ENCODE results near the gene FANCL.
"Not testable (repeated sequence)": the region's sequence is repeated elsewhere in the genome, so short reads cannot be mapped to it uniquely, and the experiment has no call there.

The FANCL gene

DNA sequence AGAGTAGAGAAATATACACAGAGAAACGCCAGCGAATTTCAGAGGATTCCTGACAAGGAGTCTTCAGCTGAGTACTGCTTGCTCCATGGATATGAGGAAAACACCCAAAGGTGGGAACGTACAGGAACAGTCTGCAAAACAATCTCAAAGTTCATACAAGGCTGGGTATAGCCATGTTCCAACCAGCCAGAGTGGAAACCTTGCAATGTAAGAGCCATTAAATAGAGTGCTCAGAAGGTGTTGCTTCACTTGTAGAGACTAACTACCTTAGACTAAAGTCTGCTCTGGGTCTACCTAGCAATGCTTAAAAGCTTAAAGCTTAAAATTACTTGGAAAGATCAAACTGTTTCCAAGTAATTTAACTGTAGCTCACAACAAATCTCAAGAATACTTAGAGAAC, 6.0 kb downstream of the FANCL start:
- H3K4me3 Mint-ChIP-seq = no peak overlapping the region
- no peaks in the 10 kb centered on the region for H3K9me3 Mint-ChIP-seq
- no peaks in the 10 kb centered on the region for H3K27me3 Mint-ChIP-seq
- H3K27ac Mint-ChIP-seq = no peak overlapping the region
- H3K4me1 Mint-ChIP-seq (ENCODE audit: low read depth) = peaks cover 6% of the 10 kb centered on the region
- intact Hi-C loops (cut with micrococcal nuclease) = loop anchor here (5.0 to 10.0 kb wide), 2 partner anchors 188 to 340 kb away; partner anchors contain the start of gene VRK2
- no peaks in the 10 kb centered on the region for H3K36me3 Mint-ChIP-seq (ENCODE audit: low read depth)

GRCh38 chr2:58228299-58228698, 12.8 kb downstream of the FANCL start:
- H3K36me3 Mint-ChIP-seq (ENCODE audit: low read depth) = peaks cover 12% of the 10 kb centered on the region
- H3K27ac Mint-ChIP-seq = no peak overlapping the region
- H3K27me3 Mint-ChIP-seq = no peaks in the 10 kb centered on the region
- no peak overlapping the region for H3K4me3 Mint-ChIP-seq
- H3K4me1 Mint-ChIP-seq (ENCODE audit: low read depth) = peaks cover 6% of the 10 kb centered on the region
- H3K9me3 Mint-ChIP-seq = no peaks in the 10 kb centered on the region
- intact Hi-C loops (cut with micrococcal nuclease) = no loop called here

GRCh38 chr2:58227171-58227917, 13.8 kb downstream of the FANCL start:
- H3K36me3 Mint-ChIP-seq (ENCODE audit: low read depth) = peaks cover 12% of the 10 kb centered on the region
- H3K4me1 Mint-ChIP-seq (ENCODE audit: low read depth) = peaks cover 6% of the 10 kb centered on the region
- no peaks in the 10 kb centered on the region for H3K27me3 Mint-ChIP-seq
- no peak overlapping the region for H3K4me3 Mint-ChIP-seq
- intact Hi-C loops (cut with micrococcal nuclease) = no loop called here
- H3K27ac Mint-ChIP-seq = no peak overlapping the region
- H3K9me3 Mint-ChIP-seq = no peaks in the 10 kb centered on the region

DNA sequence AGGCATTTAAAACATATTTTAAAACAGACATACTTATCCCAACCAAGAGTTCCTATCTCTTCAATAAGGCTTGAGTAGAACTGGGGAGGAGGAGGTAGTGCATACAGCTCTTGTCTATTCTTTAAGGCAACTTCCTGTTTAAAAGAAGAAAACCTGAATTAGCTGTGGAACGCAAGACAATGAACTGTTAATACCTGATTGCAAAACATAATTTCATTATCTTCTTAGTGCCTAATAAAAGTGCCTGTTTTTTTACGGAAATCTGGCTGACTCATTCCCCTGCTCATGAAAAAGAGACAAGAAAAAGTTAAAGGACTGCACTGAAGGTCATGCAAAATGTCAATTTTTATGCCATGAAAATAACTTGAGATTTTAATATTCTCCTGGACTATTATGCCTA, 19.2 kb downstream of the FANCL start:
- intact Hi-C loops (cut with micrococcal nuclease) = no loop called here
- peaks cover 29% of the 10 kb centered on the region for H3K36me3 Mint-ChIP-seq (ENCODE audit: low read depth)
- H3K4me3 Mint-ChIP-seq = no peak overlapping the region
- no peaks in the 10 kb centered on the region for H3K4me1 Mint-ChIP-seq (ENCODE audit: low read depth)
- no peak overlapping the region for H3K27ac Mint-ChIP-seq
- H3K27me3 Mint-ChIP-seq = no peaks in the 10 kb centered on the region
- no peaks in the 10 kb centered on the region for H3K9me3 Mint-ChIP-seq

DNA sequence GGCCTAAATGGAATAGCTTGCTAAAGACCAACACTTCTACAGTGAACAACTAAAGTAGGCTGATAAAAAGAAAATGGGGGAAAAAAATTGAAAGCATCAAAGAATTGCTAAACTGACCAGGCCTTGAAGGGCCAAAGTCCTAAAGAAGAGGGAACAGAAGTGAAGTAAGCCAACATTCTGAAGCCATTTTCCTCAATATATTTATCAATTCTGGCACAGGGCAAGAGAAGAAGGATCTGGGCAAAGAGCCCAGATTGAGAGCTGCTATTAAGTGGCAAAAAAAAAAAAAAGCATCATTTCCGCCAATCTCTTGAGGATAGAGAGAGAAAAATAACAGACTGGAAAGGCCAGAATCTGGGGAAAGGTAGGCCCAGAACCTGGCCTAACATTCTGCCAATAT, 25.7 kb downstream of the FANCL start:
- Mint-ChIP-seq H3K27me3 (no peaks in the 10 kb centered on the region), H3K36me3 (ENCODE audit: low read depth) (peaks cover 57% of the 10 kb centered on the region), H3K27ac (no peak overlapping the region), H3K9me3 (peaks cover 20% of the 10 kb centered on the region), H3K4me1 (ENCODE audit: low read depth) (no peaks in the 10 kb centered on the region), H3K4me3 (no peak overlapping the region)
- intact Hi-C loops (cut with micrococcal nuclease) = no loop called here

DNA sequence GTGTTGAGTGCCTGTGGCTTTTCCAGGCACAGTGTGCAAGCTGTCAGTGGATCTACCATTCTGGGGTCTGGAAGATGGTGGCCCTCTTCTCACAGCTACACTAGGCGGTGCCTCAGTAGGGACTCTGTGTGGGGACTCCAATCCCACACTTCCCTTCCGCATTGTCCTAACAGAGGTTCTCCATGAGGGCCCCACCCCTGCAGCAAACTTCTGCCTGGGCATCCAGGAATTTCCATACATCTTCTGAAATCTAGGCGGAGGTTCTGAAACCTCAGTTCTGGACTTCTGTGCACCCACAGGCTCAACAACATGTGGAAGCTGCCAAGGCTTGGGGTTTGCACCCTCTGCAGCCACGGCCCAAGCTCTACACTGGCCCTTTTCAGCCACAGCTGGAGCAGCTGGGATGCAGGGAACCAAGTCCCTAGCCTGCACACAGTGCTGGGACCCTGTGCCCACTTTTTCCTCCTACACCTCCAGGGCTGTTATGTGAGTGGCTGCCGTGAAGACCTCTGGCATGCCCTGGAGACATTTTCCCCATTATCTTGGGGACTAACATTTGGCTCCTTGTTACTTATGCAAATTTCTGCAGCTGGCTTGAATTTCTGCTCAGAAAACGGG, 30.1 kb downstream of the FANCL start:
- Mint-ChIP-seq H3K9me3 (peaks cover 27% of the 10 kb centered on the region), H3K36me3 (ENCODE audit: low read depth) (peaks cover 36% of the 10 kb centered on the region)
- H3K27me3 Mint-ChIP-seq; H3K27ac Mint-ChIP-seq; H3K4me1 Mint-ChIP-seq (ENCODE audit: low read depth); H3K4me3 Mint-ChIP-seq; intact Hi-C loops (cut with micrococcal nuclease): not testable (repeated sequence)

GRCh38 chr2:58207189-58207588, 33.9 kb downstream of the FANCL start:
- peaks cover 25% of the 10 kb centered on the region for H3K9me3 Mint-ChIP-seq
- intact Hi-C loops (cut with micrococcal nuclease) = no loop called here
- H3K27ac Mint-ChIP-seq = no peak overlapping the region
- no peaks in the 10 kb centered on the region for H3K27me3 Mint-ChIP-seq
- H3K4me3 Mint-ChIP-seq = no peak overlapping the region
- H3K36me3 Mint-ChIP-seq (ENCODE audit: low read depth) = peaks cover 22% of the 10 kb centered on the region
- no peaks in the 10 kb centered on the region for H3K4me1 Mint-ChIP-seq (ENCODE audit: low read depth)

GRCh38 chr2:58206785-58207184, 34.3 kb downstream of the FANCL start:
- no peaks in the 10 kb centered on the region for H3K27me3 Mint-ChIP-seq
- intact Hi-C loops (cut with micrococcal nuclease) = no loop called here
- H3K4me1 Mint-ChIP-seq (ENCODE audit: low read depth) = no peaks in the 10 kb centered on the region
- no peak overlapping the region for H3K27ac Mint-ChIP-seq
- peaks cover 21% of the 10 kb centered on the region for H3K9me3 Mint-ChIP-seq
- H3K4me3 Mint-ChIP-seq = no peak overlapping the region
- peaks cover 18% of the 10 kb centered on the region for H3K36me3 Mint-ChIP-seq (ENCODE audit: low read depth)

GRCh38 chr2:58204195-58204959, 36.7 kb downstream of the FANCL start:
- H3K9me3 Mint-ChIP-seq = no peaks in the 10 kb centered on the region
- no peaks in the 10 kb centered on the region for H3K4me1 Mint-ChIP-seq (ENCODE audit: low read depth)
- H3K4me3 Mint-ChIP-seq = no peak overlapping the region
- no peaks in the 10 kb centered on the region for H3K36me3 Mint-ChIP-seq (ENCODE audit: low read depth)
- H3K27ac Mint-ChIP-seq = no peak overlapping the region
- no peaks in the 10 kb centered on the region for H3K27me3 Mint-ChIP-seq
- intact Hi-C loops (cut with micrococcal nuclease) = no loop called here

DNA sequence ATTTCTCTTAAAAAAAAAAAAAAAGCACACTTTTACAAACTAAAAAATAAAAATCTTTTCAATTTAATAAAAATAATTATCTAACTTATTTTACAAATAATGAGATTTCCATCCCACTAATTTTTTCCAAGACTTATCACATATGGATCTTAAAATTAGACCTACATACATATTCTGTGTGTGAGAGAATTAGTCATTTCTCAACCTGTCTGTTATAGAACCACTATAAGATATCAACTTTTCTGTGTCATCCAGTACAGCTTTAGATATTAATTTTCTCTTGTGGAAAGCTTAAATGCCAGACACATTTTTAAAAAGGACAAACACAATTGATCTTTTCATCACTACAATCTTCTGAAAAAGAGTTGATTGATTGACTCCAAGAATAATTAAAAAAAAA, 38.1 kb downstream of the FANCL start:
- Mint-ChIP-seq H3K36me3 (ENCODE audit: low read depth) (peaks cover under 1% of the 10 kb centered on the region), H3K27ac (no peak overlapping the region), H3K4me1 (ENCODE audit: low read depth) (no peaks in the 10 kb centered on the region), H3K4me3 (no peak overlapping the region), H3K9me3 (no peaks in the 10 kb centered on the region), H3K27me3 (no peaks in the 10 kb centered on the region)
- intact Hi-C loops (cut with micrococcal nuclease) = no loop called here

GRCh38 chr2:58202404-58202803, 38.7 kb downstream of the FANCL start:
- Mint-ChIP-seq H3K36me3 (ENCODE audit: low read depth) (peaks cover 6% of the 10 kb centered on the region), H3K9me3 (no peaks in the 10 kb centered on the region), H3K4me3 (no peak overlapping the region), H3K27ac (no peak overlapping the region), H3K27me3 (no peaks in the 10 kb centered on the region), H3K4me1 (ENCODE audit: low read depth) (no peaks in the 10 kb centered on the region)
- intact Hi-C loops (cut with micrococcal nuclease) = no loop called here

- intact Hi-C loops (cut with micrococcal nuclease) = no loop called here
- H3K27ac Mint-ChIP-seq = no peak overlapping the region
- no peaks in the 10 kb centered on the region for H3K4me1 Mint-ChIP-seq (ENCODE audit: low read depth)
- no peaks in the 10 kb centered on the region for H3K27me3 Mint-ChIP-seq
- H3K9me3 Mint-ChIP-seq = no peaks in the 10 kb centered on the region
- H3K4me3 Mint-ChIP-seq = no peak overlapping the region
- H3K36me3 Mint-ChIP-seq (ENCODE audit: low read depth) = peaks cover 6% of the 10 kb centered on the region
Measured at GRCh38 chr2:58197894-58198293, 43.2 kb downstream of the FANCL start.

DNA sequence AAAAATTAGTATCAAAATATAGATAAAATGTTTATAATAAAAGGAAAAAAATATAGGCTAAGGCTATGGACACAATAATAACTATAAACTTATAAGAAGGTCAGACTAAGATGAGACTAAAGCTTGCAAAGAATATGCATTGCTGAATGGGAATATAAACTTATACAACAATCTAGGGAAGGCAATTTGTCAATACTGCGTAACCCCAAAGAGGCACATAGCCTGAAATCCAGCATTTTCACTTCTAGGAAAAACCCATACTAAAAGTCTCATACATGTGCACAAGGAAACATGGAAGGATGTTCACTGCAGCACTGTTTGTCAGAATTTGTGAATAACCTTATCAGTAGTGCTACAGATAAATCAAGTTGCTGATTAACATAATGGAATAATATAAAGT, 45.5 kb downstream of the FANCL start:
- H3K27me3 Mint-ChIP-seq = no peaks in the 10 kb centered on the region
- no peaks in the 10 kb centered on the region for H3K9me3 Mint-ChIP-seq
- intact Hi-C loops (cut with micrococcal nuclease) = no loop called here
- H3K36me3 Mint-ChIP-seq (ENCODE audit: low read depth) = peaks cover 6% of the 10 kb centered on the region
- H3K4me1 Mint-ChIP-seq (ENCODE audit: low read depth) = no peaks in the 10 kb centered on the region
- H3K4me3 Mint-ChIP-seq = no peak overlapping the region
- H3K27ac Mint-ChIP-seq = no peak overlapping the region

- Mint-ChIP-seq H3K4me1 (ENCODE audit: low read depth) (no peaks in the 10 kb centered on the region), H3K4me3 (no peak overlapping the region), H3K36me3 (ENCODE audit: low read depth) (peaks cover 6% of the 10 kb centered on the region), H3K27ac (no peak overlapping the region), H3K9me3 (no peaks in the 10 kb centered on the region), H3K27me3 (no peaks in the 10 kb centered on the region)
- intact Hi-C loops (cut with micrococcal nuclease) = no loop called here
Measured at GRCh38 chr2:58194458-58194857, 46.7 kb downstream of the FANCL start.

Data from dendritic cell treated with granulocyte-macrophage colony-stimulating factor and Interleukin-4, amounts not matched to agents 40 ng/mL and 50 ng/mL, for 4 days (primary cell).